ENCODE results near the gene MTA3. TPM values are rescaled to one million over a fixed set of nuclear protein-coding genes. Genes with fewer than 3 reads are reported as not detected.

The MTA3 gene
- total RNA-seq = 29.7 and 32.5 TPM in 2 replicates

DNA sequence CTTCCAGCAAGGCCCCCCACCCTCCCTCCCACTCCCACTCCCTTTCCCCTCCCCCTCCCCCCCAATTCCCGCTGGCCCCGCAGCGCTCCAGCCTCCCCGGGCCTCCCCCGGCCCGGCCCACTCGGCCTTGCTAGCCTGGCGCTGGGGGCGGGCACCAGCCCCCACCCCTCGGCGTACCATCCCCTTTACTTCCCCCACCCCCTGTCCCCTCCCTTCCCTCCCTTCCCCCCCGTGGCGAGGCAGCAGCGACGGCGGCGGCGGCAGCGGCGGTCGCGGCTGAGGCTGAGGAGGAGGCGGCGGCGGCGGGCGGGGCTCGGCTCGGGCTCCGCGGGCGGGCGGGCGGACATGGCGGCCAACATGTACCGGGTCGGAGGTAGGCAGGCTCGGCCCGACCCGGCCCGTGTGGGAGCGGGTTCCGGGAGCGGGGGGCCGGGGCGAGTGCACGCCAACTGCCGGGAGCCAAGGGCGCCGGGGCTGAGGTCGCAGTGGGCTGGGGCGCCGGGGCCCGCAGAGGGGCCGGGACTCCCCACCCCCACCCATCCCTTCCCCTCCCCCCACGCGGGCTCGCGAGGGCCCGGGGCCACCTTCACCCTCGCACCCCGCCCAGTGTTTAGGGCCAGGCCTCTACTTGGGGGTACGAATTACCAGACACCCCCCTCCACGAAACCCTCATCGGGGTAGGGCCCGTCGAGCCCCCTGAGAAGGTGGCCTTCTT lies at the start of gene MTA3:
TSS of gene MTA3 (plus strand) at position 232 of the 715 bp plus-strand sequence. CDS start at position 346, 114 bp downstream.

GRCh38 chr2:42764096-42764495 lies 195.7 kb downstream of the MTA3 start, which contains the start of gene OXER1:
Gene OXER1 (minus strand): TSS chr2:42764135. CDS start chr2:42764062, 73 bp downstream.

DNA sequence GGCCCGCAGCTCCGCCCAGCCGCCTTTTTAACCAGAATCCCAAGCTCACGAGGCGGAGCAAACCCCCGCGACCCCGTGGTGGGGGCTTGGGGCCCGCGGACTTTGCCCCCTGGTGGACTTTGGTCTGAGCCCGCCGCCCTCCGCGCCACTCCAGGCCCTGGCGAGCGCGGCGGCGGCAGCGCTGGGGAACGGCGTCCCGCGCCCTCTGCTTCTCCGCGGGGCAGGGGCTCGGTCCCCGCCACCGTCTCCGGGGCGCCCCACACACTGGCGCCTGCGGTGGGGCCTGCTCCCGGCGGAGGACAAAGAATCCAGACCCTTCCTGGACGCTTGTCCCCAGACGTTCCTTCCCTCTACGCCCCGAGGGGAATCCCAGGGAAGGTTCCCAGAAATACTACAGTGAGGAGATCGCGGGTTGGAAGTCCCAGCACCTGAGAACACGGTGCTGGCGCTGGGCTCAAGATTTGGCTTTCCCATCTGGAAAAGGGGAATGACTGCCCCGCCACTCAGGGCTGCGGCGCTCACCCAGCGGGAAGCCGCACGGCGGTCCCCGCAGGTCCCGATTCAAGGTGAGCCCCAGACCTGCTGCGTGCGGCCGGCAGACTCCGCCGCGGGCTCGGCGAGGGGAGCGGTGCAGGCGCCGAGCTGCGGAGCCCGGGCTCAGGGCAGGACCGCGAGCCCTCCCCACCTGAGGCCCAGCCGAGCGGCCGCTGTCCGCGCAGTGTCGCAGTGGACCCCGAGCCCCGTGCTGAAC lies 224.3 kb downstream of the MTA3 start, which contains the start of gene HAAO:
TSS of gene HAAO (minus strand) at position 1 of the 751 bp plus-strand sequence. CDS start 47 bp downstream, outside the sequence.

Other genes starting within 250 kb of the MTA3 start
- 243 and 308 TPM in 2 replicates for gene COX7A2L, start 207.4 kb upstream of the MTA3 start, total RNA-seq
- under 0.01 TPM in 2 replicates for gene KCNG3, start 74.7 kb upstream of the MTA3 start, total RNA-seq
- 0.12 TPM in 1 of 2 replicates, not detected in the other for gene OXER1, start 195.5 kb downstream of the MTA3 start, total RNA-seq
- 0.25 and 0.44 TPM in 2 replicates for gene HAAO, start 224.0 kb downstream of the MTA3 start, total RNA-seq

All from uterine smooth muscle cell (primary cell).